Vagina (tissue), 2 donors: Measurements from ENCODE around the gene OR12D2. TPM values are rescaled to one million over a fixed set of nuclear protein-coding genes. Genes with fewer than 3 reads are reported as not detected.

Experiments used
- DNase-seq, 2 donors: peaks; one replicate each; pipeline ENCODE4 v3.0.0-alpha.2; 2017; ENCODE audit errors: extremely low spot score in 2 of 2
- H3K27ac ChIP-seq: fragments of 200-600 bp; sonication (generic); one replicate; pipeline ENCODE4 v1.5.1; 2019
- H3K27me3 ChIP-seq: fragments of 200-600 bp; sonication (generic); one replicate; pipeline ENCODE4 v1.5.1; 2019
- H3K36me3 ChIP-seq, 2 donors: fragments of 200-600 bp; sonication (generic); one replicate each; pipeline ENCODE4 v1.5.1; 2017 to 2019
- H3K4me1 ChIP-seq: fragments of 200-600 bp; sonication (generic); one replicate; pipeline ENCODE4 v1.5.1; 2019
- H3K4me3 ChIP-seq, 2 donors: fragments of 200-600 bp; sonication (generic); 1 replicate in 1 of 2; 2 replicates in 1 of 2; pipeline ENCODE4 v1.5.1; 2016 to 2019
- H3K9me3 ChIP-seq: fragments of 200-600 bp; sonication (generic); one replicate; pipeline ENCODE4 v1.5.1; 2019
- POLR2A ChIP-seq, 2 donors: fragments of 450-650 bp; IDR thresholded peaks; one replicate each; pipeline ENCODE4 v1.6.1; 2017; ENCODE audit warnings: antibody characterized with exemption in 2 of 2, mild to moderate bottlenecking in 2 of 2, moderate library complexity in 2 of 2
- POLR2AphosphoS5 ChIP-seq, 2 donors: sonication (generic); formaldehyde crosslinking; IDR thresholded peaks; one replicate each; pipeline ENCODE4 v1.9.0; 2017; ENCODE audit warnings: antibody characterized with exemption in 2 of 2, mild to moderate bottlenecking in 2 of 2, low read depth in 1 of 2; ENCODE audit not compliant: insufficient read depth in 1 of 2
- intact Hi-C: fragments of 100-400 bp; cut with DNase I; formaldehyde crosslinking; loops from one replicate; pipeline ENCODE4 v1.15.1; 2023
- total RNA-seq: library from RNA; depleted of rRNA; stranded (reverse); fragments of >200 nt; gene quantifications from one replicate; pipeline ENCODE4 v1.2.3, GENCODE V29; 2016
- TF ChIP-seq, protein P1 (sequence below), 3 experiments: fragments of 450-650 bp in 2 of 3; fragments of 200-600 bp in 1 of 3; sonication (generic) in 1 of 3; IDR thresholded peaks; one replicate each; pipeline ENCODE4 v1.5.1; 2017 to 2019; ENCODE audit warnings: antibody characterized with exemption in 3 of 3, mild to moderate bottlenecking in 2 of 3, moderate library complexity in 2 of 3

Gene OR12D2
- total RNA-seq, 1 donor from 2014 or later, result not detected

- no peaks in the 10 kb centered on the region for H3K4me1 ChIP-seq
- H3K36me3 ChIP-seq, result no peaks in the 10 kb centered on the region
- TF ChIP-seq, protein P1, sequence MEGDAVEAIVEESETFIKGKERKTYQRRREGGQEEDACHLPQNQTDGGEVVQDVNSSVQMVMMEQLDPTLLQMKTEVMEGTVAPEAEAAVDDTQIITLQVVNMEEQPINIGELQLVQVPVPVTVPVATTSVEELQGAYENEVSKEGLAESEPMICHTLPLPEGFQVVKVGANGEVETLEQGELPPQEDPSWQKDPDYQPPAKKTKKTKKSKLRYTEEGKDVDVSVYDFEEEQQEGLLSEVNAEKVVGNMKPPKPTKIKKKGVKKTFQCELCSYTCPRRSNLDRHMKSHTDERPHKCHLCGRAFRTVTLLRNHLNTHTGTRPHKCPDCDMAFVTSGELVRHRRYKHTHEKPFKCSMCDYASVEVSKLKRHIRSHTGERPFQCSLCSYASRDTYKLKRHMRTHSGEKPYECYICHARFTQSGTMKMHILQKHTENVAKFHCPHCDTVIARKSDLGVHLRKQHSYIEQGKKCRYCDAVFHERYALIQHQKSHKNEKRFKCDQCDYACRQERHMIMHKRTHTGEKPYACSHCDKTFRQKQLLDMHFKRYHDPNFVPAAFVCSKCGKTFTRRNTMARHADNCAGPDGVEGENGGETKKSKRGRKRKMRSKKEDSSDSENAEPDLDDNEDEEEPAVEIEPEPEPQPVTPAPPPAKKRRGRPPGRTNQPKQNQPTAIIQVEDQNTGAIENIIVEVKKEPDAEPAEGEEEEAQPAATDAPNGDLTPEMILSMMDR (IDR thresholded peaks at IDR 0.05), result no peak
- TF ChIP-seq POLR2A (IDR thresholded peaks at IDR 0.05) (no peak), POLR2AphosphoS5 (IDR thresholded peaks at IDR 0.05; ENCODE audit: insufficient read depth in 1 of 2, low read depth in 1 of 2) (no peak)
- DNase-seq, result no peak
- intact Hi-C loops, result no loop called here
- H3K27me3 ChIP-seq, result no peaks in the 10 kb centered on the region
- H3K27ac ChIP-seq, result no peak within 1 kb of the TSS
- H3K9me3 ChIP-seq, result no peaks in the 10 kb centered on the region
- H3K4me3 ChIP-seq, result no peak within 1 kb of the TSS
These were observed 19.2 kb downstream of the OR12D2 start, which contains the start of gene OR12D1 for GRCh38 chr6:29414588-29414987. Gene OR12D1, plus strand, starts transcription at chr6:29414928.

GRCh38 chr6:29419516-29419915 is 24.1 kb downstream of the OR12D2 start:
- no peaks in the 10 kb centered on the region for H3K27me3 ChIP-seq
- H3K9me3 ChIP-seq, result no peaks in the 10 kb centered on the region
- H3K4me3 ChIP-seq, result no peak overlapping the region
- TF ChIP-seq POLR2A (IDR thresholded peaks at IDR 0.05) (no peak), POLR2AphosphoS5 (IDR thresholded peaks at IDR 0.05; ENCODE audit: insufficient read depth in 1 of 2, low read depth in 1 of 2) (no peak)
- TF ChIP-seq, protein P1 (IDR thresholded peaks at IDR 0.05), result no peak
- H3K36me3 ChIP-seq, result no peaks in the 10 kb centered on the region
- DNase-seq, result no peak
- no peaks in the 10 kb centered on the region for H3K4me1 ChIP-seq
- no peak overlapping the region for H3K27ac ChIP-seq
- intact Hi-C loops, result no loop called here

DNA sequence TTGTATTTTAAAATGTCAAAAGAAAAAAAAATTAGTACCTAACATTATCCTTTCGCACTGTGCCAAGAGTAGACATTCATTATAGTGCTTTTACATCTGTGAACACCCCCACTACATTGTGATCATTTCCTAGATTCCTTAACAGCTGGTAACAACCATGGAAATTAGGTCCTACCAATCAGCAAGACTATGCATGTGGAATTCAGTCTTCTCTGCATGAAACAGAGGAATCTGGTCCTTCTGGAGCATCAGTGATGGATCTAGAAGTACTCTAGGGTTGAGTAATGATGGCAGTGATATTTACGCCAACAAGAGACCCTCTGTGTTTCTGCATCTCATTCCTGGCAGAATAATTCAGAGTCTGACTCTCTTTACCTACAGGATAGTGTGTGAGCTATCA is 28.7 kb downstream of the OR12D2 start:
- no peak for DNase-seq
- H3K4me1 ChIP-seq, result no peaks in the 10 kb centered on the region
- intact Hi-C loops, result no loop called here
- no peaks in the 10 kb centered on the region for H3K9me3 ChIP-seq
- H3K4me3 ChIP-seq, result no peak overlapping the region
- H3K27ac ChIP-seq, result no peak overlapping the region
- TF ChIP-seq, protein P1 (IDR thresholded peaks at IDR 0.05), result no peak
- no peak for TF ChIP-seq POLR2AphosphoS5 (IDR thresholded peaks at IDR 0.05; ENCODE audit: insufficient read depth in 1 of 2, low read depth in 1 of 2)
- no peak for TF ChIP-seq POLR2A (IDR thresholded peaks at IDR 0.05)
- H3K36me3 ChIP-seq, result no peaks in the 10 kb centered on the region
- no peaks in the 10 kb centered on the region for H3K27me3 ChIP-seq

- intact Hi-C loops, result no loop called here
These were observed 29.1 kb downstream of the OR12D2 start for GRCh38 chr6:29424575-29424974.

GRCh38 chr6:29425075-29425474 is 29.6 kb downstream of the OR12D2 start:
- TF ChIP-seq POLR2AphosphoS5 (IDR thresholded peaks at IDR 0.05; ENCODE audit: insufficient read depth in 1 of 2, low read depth in 1 of 2) (no peak), POLR2A (IDR thresholded peaks at IDR 0.05) (no peak)
- TF ChIP-seq, protein P1 (IDR thresholded peaks at IDR 0.05), result no peak
- H3K27me3 ChIP-seq, result no peaks in the 10 kb centered on the region
- H3K9me3 ChIP-seq, result no peaks in the 10 kb centered on the region
- no peak overlapping the region for H3K27ac ChIP-seq
- no peaks in the 10 kb centered on the region for H3K4me1 ChIP-seq
- intact Hi-C loops, result no loop called here
- DNase-seq, result no peak
- no peak overlapping the region for H3K4me3 ChIP-seq
- no peaks in the 10 kb centered on the region for H3K36me3 ChIP-seq

More at GRCh38 chr6:29424575-29424974, 29.1 kb downstream of the OR12D2 start:
- no peak overlapping the region for H3K4me3 ChIP-seq
- no peaks in the 10 kb centered on the region for H3K9me3 ChIP-seq
- H3K27me3 ChIP-seq, result no peaks in the 10 kb centered on the region
- H3K4me1 ChIP-seq, result no peaks in the 10 kb centered on the region
- H3K27ac ChIP-seq, result no peak overlapping the region
- no peak for DNase-seq
- no peaks in the 10 kb centered on the region for H3K36me3 ChIP-seq
- TF ChIP-seq, protein P1 (IDR thresholded peaks at IDR 0.05), result no peak
- no peak for TF ChIP-seq POLR2A (IDR thresholded peaks at IDR 0.05)
- TF ChIP-seq POLR2AphosphoS5 (IDR thresholded peaks at IDR 0.05; ENCODE audit: insufficient read depth in 1 of 2, low read depth in 1 of 2), result no peak
